ENCODE results near the gene HTT. TPM values are rescaled to one million over a fixed set of nuclear protein-coding genes. Genes with fewer than 3 reads are reported as not detected.

The HTT gene
- polyA plus RNA-seq, 1 donor from 2014 or later = 11.5 TPM

DNA sequence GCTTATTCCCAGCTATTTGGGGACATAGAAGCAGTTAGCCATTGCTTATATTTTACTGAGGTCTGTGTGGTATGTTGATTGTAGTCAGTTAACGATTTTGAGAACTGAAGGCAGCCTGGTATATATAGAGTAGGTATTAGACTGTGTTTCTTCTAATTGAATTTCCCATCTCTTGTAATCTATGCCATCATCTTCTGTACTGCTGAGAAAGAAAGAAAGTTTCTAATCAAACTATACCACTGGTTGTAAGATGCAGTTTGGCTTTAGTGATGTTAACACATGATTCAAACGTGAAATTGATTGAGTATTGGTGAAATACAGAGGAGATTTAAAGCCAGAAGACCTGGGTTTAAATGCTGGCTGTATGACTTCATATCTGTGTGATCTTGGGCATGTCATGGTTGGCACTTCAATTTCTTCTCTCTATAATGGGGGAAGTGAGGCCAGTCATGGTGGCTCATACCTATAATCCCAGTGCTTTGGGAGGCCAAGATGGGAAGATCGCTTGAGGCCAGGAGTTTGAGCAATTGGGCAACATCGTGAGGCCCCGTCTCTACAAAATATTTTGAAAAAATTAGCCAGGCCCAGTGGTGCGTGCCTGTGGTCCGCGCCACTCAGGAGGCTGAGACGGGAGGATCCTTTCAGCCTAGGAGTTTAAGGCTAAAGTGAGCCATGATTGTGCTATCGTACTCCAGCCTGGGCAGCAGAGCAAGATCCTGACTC is 11.6 kb downstream of the HTT start:
- Histone ChIP-seq H3K9ac (ENCODE audit: low read length) (no peak overlapping the region), H3F3A (ENCODE audit: insufficient read depth, low read length, poor library complexity, severe bottlenecking) (no peaks in the 10 kb centered on the region), H3K4me3 (ENCODE audit: low read length) (no peak overlapping the region), H4K20me1 (ENCODE audit: insufficient read depth) (no peaks in the 10 kb centered on the region), H3K27ac (ENCODE audit: low read length) (no peak overlapping the region), H3K9me2 (ENCODE audit: insufficient read depth, low read length) (no peaks in the 10 kb centered on the region), H2AFZ (ENCODE audit: low read depth, low read length) (no peak overlapping the region), H3K9me3 (ENCODE audit: low read length) (no peaks in the 10 kb centered on the region), H3K27me3 (ENCODE audit: insufficient read depth, low read depth, low read length) (no peaks in the 10 kb centered on the region), H3K4me2 (ENCODE audit: low read length) (no peak overlapping the region), H3K79me2 (replicated peaks; ENCODE audit: insufficient read depth, low read length) (peaks cover 44% of the 10 kb centered on the region), H3K36me3 (ENCODE audit: insufficient read depth, low read length) (no peaks in the 10 kb centered on the region)
- TF ChIP-seq MXI1 (conservative IDR thresholded peaks at IDR 0.05; ENCODE audit: poor library complexity, severe bottlenecking) (no peak), SMC3 (conservative IDR thresholded peaks at IDR 0.05; ENCODE audit: poor library complexity) (no peak), EP300 (conservative IDR thresholded peaks at IDR 0.05; ENCODE audit: poor library complexity, severe bottlenecking) (no peak), EZH2 (IDR thresholded peaks at IDR 0.05; ENCODE audit: borderline replicate concordance, insufficient read depth, low read length, poor library complexity, severe bottlenecking) (no peak), POLR2AphosphoS5 (IDR thresholded peaks at IDR 0.05) (no peak), TAF1 (IDR thresholded peaks at IDR 0.05; ENCODE audit: low read depth) (no peak), RAD21 (conservative IDR thresholded peaks at IDR 0.05) (no peak)
- TF ChIP-seq, protein P1, sequence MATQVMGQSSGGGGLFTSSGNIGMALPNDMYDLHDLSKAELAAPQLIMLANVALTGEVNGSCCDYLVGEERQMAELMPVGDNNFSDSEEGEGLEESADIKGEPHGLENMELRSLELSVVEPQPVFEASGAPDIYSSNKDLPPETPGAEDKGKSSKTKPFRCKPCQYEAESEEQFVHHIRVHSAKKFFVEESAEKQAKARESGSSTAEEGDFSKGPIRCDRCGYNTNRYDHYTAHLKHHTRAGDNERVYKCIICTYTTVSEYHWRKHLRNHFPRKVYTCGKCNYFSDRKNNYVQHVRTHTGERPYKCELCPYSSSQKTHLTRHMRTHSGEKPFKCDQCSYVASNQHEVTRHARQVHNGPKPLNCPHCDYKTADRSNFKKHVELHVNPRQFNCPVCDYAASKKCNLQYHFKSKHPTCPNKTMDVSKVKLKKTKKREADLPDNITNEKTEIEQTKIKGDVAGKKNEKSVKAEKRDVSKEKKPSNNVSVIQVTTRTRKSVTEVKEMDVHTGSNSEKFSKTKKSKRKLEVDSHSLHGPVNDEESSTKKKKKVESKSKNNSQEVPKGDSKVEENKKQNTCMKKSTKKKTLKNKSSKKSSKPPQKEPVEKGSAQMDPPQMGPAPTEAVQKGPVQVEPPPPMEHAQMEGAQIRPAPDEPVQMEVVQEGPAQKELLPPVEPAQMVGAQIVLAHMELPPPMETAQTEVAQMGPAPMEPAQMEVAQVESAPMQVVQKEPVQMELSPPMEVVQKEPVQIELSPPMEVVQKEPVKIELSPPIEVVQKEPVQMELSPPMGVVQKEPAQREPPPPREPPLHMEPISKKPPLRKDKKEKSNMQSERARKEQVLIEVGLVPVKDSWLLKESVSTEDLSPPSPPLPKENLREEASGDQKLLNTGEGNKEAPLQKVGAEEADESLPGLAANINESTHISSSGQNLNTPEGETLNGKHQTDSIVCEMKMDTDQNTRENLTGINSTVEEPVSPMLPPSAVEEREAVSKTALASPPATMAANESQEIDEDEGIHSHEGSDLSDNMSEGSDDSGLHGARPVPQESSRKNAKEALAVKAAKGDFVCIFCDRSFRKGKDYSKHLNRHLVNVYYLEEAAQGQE (IDR thresholded peaks at IDR 0.05; ENCODE audit: borderline replicate concordance) = no peak
- TF ChIP-seq, protein P2, sequence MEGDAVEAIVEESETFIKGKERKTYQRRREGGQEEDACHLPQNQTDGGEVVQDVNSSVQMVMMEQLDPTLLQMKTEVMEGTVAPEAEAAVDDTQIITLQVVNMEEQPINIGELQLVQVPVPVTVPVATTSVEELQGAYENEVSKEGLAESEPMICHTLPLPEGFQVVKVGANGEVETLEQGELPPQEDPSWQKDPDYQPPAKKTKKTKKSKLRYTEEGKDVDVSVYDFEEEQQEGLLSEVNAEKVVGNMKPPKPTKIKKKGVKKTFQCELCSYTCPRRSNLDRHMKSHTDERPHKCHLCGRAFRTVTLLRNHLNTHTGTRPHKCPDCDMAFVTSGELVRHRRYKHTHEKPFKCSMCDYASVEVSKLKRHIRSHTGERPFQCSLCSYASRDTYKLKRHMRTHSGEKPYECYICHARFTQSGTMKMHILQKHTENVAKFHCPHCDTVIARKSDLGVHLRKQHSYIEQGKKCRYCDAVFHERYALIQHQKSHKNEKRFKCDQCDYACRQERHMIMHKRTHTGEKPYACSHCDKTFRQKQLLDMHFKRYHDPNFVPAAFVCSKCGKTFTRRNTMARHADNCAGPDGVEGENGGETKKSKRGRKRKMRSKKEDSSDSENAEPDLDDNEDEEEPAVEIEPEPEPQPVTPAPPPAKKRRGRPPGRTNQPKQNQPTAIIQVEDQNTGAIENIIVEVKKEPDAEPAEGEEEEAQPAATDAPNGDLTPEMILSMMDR (IDR thresholded peaks at IDR 0.05; ENCODE audit: poor library complexity, severe bottlenecking) = no peak

DNA sequence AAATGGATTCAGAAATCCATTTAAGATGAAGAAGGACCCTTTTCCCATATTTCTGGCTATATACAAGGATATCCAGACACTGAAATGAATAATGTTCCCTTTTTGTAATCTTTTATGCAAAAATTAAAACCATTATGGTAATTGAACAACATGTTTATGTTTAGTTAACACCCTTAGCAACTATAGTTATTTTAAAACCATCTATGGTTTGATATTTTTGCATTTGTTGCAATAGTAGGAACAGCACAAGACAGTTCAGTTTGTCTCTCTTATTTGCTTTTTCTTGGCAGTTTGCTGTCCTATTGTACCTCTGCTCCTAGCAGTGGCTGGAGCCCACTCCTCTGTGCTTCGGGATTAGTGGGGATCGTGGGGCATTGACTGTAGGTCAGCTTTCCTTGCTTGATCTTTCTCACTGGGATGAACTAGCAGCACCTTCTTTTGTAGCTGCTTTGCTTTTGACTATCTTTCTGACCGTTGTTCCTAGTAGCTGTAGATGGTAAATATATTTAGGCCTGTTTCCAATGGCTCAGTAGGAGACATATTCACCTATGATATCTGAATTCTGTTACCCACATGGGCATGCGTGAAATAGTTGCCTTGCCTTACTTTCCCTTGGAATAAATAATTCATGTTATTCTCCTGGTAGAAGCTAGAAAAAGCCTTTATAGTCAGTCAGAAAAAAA is 12.8 kb downstream of the HTT start:
- Histone ChIP-seq H3K4me3 (ENCODE audit: low read length) (no peak overlapping the region), H3K79me2 (replicated peaks; ENCODE audit: insufficient read depth, low read length) (peaks cover 36% of the 10 kb centered on the region), H3K27me3 (ENCODE audit: insufficient read depth, low read depth, low read length) (no peaks in the 10 kb centered on the region), H3K9me3 (ENCODE audit: low read length) (no peaks in the 10 kb centered on the region), H2AFZ (ENCODE audit: low read depth, low read length) (no peak overlapping the region), H3K4me2 (ENCODE audit: low read length) (no peak overlapping the region), H3K9me2 (ENCODE audit: insufficient read depth, low read length) (no peaks in the 10 kb centered on the region), H4K20me1 (ENCODE audit: insufficient read depth) (no peaks in the 10 kb centered on the region), H3K9ac (ENCODE audit: low read length) (no peak overlapping the region), H3K36me3 (ENCODE audit: insufficient read depth, low read length) (no peaks in the 10 kb centered on the region), H3K27ac (ENCODE audit: low read length) (no peak overlapping the region), H3F3A (ENCODE audit: insufficient read depth, low read length, poor library complexity, severe bottlenecking) (no peaks in the 10 kb centered on the region)
- TF ChIP-seq EZH2 (IDR thresholded peaks at IDR 0.05; ENCODE audit: borderline replicate concordance, insufficient read depth, low read length, poor library complexity, severe bottlenecking) (no peak), TAF1 (IDR thresholded peaks at IDR 0.05; ENCODE audit: low read depth) (no peak), SMC3 (conservative IDR thresholded peaks at IDR 0.05; ENCODE audit: poor library complexity) (no peak), RAD21 (conservative IDR thresholded peaks at IDR 0.05) (no peak), POLR2AphosphoS5 (IDR thresholded peaks at IDR 0.05) (no peak), EP300 (conservative IDR thresholded peaks at IDR 0.05; ENCODE audit: poor library complexity, severe bottlenecking) (no peak), MXI1 (conservative IDR thresholded peaks at IDR 0.05; ENCODE audit: poor library complexity, severe bottlenecking) (no peak)
- TF ChIP-seq, protein P1 (IDR thresholded peaks at IDR 0.05; ENCODE audit: borderline replicate concordance) = no peak
- TF ChIP-seq, protein P2 (IDR thresholded peaks at IDR 0.05; ENCODE audit: poor library complexity, severe bottlenecking) = no peak
